T-helper 17 cell (primary cell): ENCODE data around the gene RPS23. TPM values are rescaled to one million over a fixed set of nuclear protein-coding genes. Genes with fewer than 3 reads are reported as not detected.

Source experiments
- ATAC-seq: fragments of 150-1000 bp; cut with Tn5 transposase; 2 replicates; pipeline ENCODE4 v1.10.0; 2021; ENCODE audit warnings: mild to moderate bottlenecking, moderate library complexity
- DNase-seq, 3 donors: peaks; one replicate each; pipeline versions ENCODE4 v3.0.0 to v3.0.0-alpha.2; 2020 to 2021
- H3K9me3 ChIP-seq: one replicate; pipeline ENCODE4 v1.7.0; 2013; ENCODE audit warnings: low read length, mild to moderate bottlenecking; ENCODE audit not compliant: control insufficient read depth, poor library complexity, severe bottlenecking
- H3K27ac Mint-ChIP-seq: one replicate; pipeline ENCODE4 v1.8.0; 2022; ENCODE audit warnings: mild to moderate bottlenecking, moderate library complexity, mixed read lengths
- H3K27me3 Mint-ChIP-seq: one replicate; pipeline ENCODE4 v1.8.0; 2022; ENCODE audit warnings: mixed read lengths
- H3K36me3 Mint-ChIP-seq: one replicate; pipeline ENCODE4 v1.8.0; 2022; ENCODE audit warnings: low read depth, mixed read lengths
- H3K4me1 Mint-ChIP-seq: one replicate; pipeline ENCODE4 v1.8.0; 2022; ENCODE audit warnings: mild to moderate bottlenecking, mixed read lengths
- H3K4me3 Mint-ChIP-seq: one replicate; pipeline ENCODE4 v1.8.0; 2022; ENCODE audit warnings: mild to moderate bottlenecking, moderate library complexity, mixed read lengths
- total RNA-seq, 4 donors: library from RNA in 2 of 4; stranded (reverse) in 2 of 4; gene quantifications; one replicate each; pipeline ENCODE4 v1.2.3 and lab custom pipeline; 2022 to 2026

RPS23 gene
- total RNA-seq, 2 donors from 2014 or later: 3,176 to 3,181 TPM

DNA sequence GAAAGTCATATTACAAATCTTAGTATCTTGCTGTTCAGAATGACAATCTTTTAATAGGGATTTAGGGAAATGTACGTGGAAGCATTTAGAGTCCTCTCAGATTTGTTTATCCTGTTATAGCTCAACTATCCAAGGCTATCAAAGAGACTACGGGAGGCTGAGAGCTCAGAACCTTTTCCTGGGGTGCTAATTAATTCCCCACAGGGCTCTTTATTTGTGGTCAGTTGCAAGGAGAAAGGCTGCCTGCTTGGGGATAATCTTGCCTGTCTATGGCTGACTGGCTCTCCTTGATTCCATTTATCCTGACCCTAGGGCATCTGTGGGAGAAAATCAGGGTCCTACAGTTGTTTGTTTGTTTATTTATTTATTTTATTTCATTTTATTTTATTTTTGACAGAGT, 28.0 kb upstream of the RPS23 start:
- H3K4me1 Mint-ChIP-seq: no peaks in the 10 kb centered on the region
- DNase-seq: no peak
- no peaks in the 10 kb centered on the region for H3K36me3 Mint-ChIP-seq
- no peak overlapping the region for H3K4me3 Mint-ChIP-seq
- no peaks in the 10 kb centered on the region for H3K27me3 Mint-ChIP-seq
- no peak overlapping the region for H3K27ac Mint-ChIP-seq
- no peaks in the 10 kb centered on the region for H3K9me3 ChIP-seq
- ATAC-seq: no peak

DNA sequence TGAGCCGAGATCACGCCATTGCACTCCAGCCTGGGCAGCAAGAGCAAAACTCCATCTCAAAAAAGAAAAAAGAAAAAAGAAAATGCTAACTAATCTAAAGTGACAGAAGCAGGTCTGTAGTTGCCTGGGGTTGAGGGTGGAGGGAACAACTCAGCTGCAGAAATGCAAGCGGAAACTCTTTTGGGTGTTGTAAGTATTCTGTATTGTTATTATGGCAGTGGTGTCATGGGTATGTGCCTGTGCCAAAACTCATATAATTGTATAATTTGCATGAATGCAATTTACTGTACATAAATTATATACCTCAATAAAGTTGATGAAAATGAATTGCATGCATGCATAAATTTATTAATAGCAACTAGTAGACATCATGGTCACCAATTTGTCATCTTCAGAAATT, 23.0 kb upstream of the RPS23 start:
- H3K4me1 Mint-ChIP-seq: no peaks in the 10 kb centered on the region
- ATAC-seq (no peak), DNase-seq (no peak)
- no peaks in the 10 kb centered on the region for H3K27me3 Mint-ChIP-seq
- no peak overlapping the region for H3K4me3 Mint-ChIP-seq
- H3K9me3 ChIP-seq: no peaks in the 10 kb centered on the region
- H3K36me3 Mint-ChIP-seq: peaks cover 2% of the 10 kb centered on the region
- H3K27ac Mint-ChIP-seq: no peak overlapping the region

DNA sequence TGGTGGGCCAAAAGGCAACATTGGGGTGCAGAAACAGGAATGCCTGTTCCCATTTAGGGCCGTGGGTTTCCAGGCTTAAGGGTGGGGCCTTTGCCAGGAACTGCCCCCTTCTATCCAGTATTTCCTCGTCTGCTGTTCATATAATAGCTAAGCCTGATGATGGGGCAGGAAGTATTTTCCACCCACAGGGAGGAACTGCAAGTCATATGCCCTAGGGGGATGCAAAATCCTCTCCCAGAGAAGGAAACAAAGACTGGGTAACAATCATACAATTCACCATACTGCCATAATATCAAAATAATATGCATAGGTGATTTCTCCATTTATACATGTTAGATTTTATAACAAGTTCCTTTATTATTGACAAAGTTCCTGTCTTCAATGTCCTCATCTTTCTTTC, 20.5 kb upstream of the RPS23 start:
- Mint-ChIP-seq H3K27ac (peak overlapping the region; percentile 19), H3K4me1 (no peaks in the 10 kb centered on the region), H3K4me3 (no peak overlapping the region), H3K36me3 (peaks cover 2% of the 10 kb centered on the region), H3K27me3 (no peaks in the 10 kb centered on the region)
- no peak for DNase-seq
- no peak for ATAC-seq
- H3K9me3 ChIP-seq: no peaks in the 10 kb centered on the region

DNA sequence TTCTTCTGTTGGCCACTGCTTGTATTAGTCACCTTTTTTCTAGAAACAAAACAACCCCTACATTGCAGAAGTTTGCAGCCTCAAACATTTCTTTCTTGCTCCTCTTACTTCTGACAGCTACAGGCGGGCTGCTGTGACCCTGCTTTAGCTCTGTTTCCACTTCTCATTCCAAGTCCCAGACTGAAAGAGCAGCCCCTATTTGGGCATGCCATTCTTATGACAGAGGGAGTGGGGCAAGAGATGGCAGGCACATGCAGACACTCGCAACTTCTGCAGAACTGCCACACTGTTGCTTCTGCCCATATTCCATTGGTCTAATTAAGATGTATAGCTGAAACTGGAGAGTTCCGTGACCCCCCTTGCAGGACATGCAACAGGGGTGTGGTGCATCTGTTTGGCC, 19.6 kb upstream of the RPS23 start:
- H3K27ac Mint-ChIP-seq: no peak overlapping the region
- peaks cover 2% of the 10 kb centered on the region for H3K36me3 Mint-ChIP-seq
- H3K4me3 Mint-ChIP-seq: no peak overlapping the region
- no peaks in the 10 kb centered on the region for H3K9me3 ChIP-seq
- no peaks in the 10 kb centered on the region for H3K27me3 Mint-ChIP-seq
- H3K4me1 Mint-ChIP-seq: no peaks in the 10 kb centered on the region
- DNase-seq: no peak
- no peak for ATAC-seq

DNA sequence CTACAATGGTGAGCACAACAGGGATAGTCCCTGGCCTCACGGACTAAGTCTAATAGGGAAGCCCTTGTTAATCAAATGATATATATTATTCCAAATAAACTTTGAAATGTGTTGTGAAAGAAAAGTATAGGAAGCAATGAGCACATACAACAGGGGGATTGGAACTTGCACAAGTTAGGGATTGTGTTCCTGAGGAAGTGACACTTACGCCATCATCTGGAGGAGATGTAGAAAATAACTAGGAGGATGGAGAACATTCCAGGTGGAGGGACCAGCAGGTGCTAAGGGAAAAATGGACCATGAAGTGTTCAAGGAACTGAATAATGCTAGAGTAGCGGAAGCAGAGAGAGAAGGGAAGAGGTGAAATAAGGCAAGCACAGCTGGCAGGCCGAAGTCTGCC, 18.8 kb upstream of the RPS23 start:
- ATAC-seq (no peak), DNase-seq (no peak)
- no peak overlapping the region for H3K4me3 Mint-ChIP-seq
- no peaks in the 10 kb centered on the region for H3K27me3 Mint-ChIP-seq
- peaks cover 2% of the 10 kb centered on the region for H3K36me3 Mint-ChIP-seq
- no peaks in the 10 kb centered on the region for H3K9me3 ChIP-seq
- H3K4me1 Mint-ChIP-seq: no peaks in the 10 kb centered on the region
- no peak overlapping the region for H3K27ac Mint-ChIP-seq

DNA sequence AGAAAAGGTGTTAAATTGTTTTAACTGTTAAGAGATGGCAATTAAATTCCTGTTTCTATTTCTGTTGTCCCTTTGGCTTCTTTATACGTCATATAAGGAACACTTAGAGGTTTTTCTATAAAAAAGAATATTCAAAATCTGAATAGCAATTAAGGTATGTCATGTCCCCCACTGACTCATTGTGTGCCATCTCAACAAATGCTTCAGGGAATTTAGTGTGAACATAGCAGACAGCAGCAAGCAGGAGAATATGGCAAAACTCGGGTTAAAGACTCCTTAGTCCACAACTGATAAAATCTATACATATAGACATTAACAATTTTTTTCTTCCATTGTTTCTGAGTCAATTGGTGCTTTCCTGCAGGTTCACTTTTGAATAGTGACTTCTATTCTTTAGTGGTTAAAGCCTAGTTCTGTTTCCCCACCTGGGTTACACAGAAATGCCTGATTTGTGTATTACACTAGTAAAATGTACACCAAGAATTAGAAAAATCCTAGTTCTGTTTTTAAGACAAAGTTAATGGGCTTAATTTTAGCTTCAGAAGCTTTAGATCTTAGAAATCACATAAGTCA, 17.9 kb upstream of the RPS23 start:
- no peaks in the 10 kb centered on the region for H3K4me1 Mint-ChIP-seq
- no peak for ATAC-seq

DNA sequence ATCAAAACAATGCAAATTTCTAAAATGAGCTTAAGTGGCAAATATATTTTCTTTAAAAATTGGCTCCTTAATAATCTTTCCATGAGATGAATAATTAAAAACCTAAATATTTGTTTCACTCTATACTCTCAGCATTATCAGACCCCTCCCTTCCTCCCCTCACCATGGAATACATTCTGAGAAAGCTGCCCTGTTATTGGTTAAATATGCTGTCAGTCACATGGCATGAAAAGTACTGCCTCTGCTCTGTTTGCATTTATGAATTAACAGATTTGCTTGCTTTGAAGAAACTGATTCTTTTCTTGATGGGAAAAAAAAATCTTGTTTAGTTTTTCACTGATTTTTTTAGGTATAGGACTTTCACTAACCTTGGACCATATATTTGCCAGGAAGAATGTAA, 17.0 kb upstream of the RPS23 start:
- H3K36me3 Mint-ChIP-seq: peaks cover 6% of the 10 kb centered on the region
- H3K4me3 Mint-ChIP-seq: no peak overlapping the region
- no peak overlapping the region for H3K27ac Mint-ChIP-seq
- DNase-seq (no peak), ATAC-seq (no peak)
- H3K27me3 Mint-ChIP-seq: no peaks in the 10 kb centered on the region
- H3K4me1 Mint-ChIP-seq: peaks cover 3% of the 10 kb centered on the region
- H3K9me3 ChIP-seq: no peaks in the 10 kb centered on the region

More for the DNA sequence above, 17.9 kb upstream of the RPS23 start:
- Mint-ChIP-seq H3K4me3 (no peak overlapping the region), H3K36me3 (peaks cover 2% of the 10 kb centered on the region), H3K27me3 (no peaks in the 10 kb centered on the region), H3K27ac (no peak overlapping the region)
- H3K9me3 ChIP-seq: no peaks in the 10 kb centered on the region
- DNase-seq: no peak

DNA sequence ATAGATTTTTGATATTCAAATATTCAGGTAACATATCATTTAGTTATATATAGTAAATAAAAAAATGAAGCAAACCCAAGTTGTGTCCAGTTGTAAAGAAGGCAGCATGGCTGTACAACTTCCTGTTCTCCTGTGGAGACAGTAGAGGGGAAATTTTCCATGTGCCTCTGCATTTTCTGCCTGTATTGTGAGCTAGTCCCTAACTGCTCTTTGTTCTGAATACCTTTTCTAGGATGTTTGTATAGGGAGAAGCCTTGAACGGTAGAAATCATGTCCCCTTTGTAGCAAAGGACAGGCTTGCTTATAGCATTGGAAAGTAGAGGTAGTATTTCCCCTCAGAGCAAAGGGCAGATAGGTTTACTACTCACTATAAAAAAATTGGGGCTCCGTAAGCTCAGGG, 13.3 kb upstream of the RPS23 start:
- no peak overlapping the region for H3K27ac Mint-ChIP-seq
- no peaks in the 10 kb centered on the region for H3K27me3 Mint-ChIP-seq
- no peak overlapping the region for H3K4me3 Mint-ChIP-seq
- H3K4me1 Mint-ChIP-seq: peaks cover 3% of the 10 kb centered on the region
- H3K36me3 Mint-ChIP-seq: peaks cover 4% of the 10 kb centered on the region
- ATAC-seq (no peak), DNase-seq (no peak)
- H3K9me3 ChIP-seq: no peaks in the 10 kb centered on the region

DNA sequence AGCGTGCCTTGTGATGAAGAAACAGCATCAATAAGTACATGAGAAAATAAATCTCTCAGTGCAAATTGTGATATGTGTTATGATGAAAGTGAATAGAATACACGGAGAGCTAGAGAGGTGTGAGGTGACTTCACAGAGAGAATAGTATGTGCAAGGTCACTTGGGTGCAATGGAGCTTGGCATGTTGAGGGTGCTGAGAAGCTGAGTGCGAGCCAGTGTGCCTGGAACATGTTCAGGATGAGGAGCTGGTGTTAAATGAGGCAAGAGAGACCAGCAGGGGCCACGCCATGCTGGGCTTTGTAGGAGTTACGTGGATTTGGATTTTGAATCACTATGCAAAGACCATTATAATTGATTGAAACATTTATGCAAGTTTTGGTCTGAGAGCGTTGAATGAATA, 12.8 kb upstream of the RPS23 start:
- DNase-seq (no peak), ATAC-seq (no peak)
- H3K4me1 Mint-ChIP-seq: peaks cover 3% of the 10 kb centered on the region
- H3K9me3 ChIP-seq: no peaks in the 10 kb centered on the region
- peaks cover 4% of the 10 kb centered on the region for H3K36me3 Mint-ChIP-seq
- no peak overlapping the region for H3K4me3 Mint-ChIP-seq
- H3K27ac Mint-ChIP-seq: no peak overlapping the region
- H3K27me3 Mint-ChIP-seq: no peaks in the 10 kb centered on the region

DNA sequence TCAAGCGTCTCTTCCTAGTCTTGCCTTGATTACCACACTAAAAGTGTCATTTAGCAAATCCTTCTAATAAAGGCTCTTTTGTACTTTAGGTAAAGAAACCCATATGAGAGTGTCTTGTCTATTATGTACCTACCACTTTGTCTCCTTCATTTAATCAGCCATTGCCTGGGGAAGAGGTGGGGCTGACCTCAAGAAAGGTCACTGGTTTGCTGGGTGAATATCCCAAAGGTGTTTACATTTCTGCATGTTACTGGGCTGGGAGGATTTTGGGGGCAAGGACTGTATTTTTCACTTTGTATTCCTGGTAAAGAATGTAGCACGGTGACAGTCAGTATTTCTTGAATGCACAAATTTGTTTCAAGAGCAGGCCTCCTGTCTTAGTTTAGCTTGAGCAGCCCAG, 11.9 kb upstream of the RPS23 start:
- H3K4me1 Mint-ChIP-seq: peaks cover 5% of the 10 kb centered on the region
- DNase-seq: no peak
- H3K9me3 ChIP-seq: no peaks in the 10 kb centered on the region
- ATAC-seq: no peak
- H3K27me3 Mint-ChIP-seq: no peaks in the 10 kb centered on the region
- H3K4me3 Mint-ChIP-seq: no peak overlapping the region
- H3K36me3 Mint-ChIP-seq: peaks cover 4% of the 10 kb centered on the region
- no peak overlapping the region for H3K27ac Mint-ChIP-seq

DNA sequence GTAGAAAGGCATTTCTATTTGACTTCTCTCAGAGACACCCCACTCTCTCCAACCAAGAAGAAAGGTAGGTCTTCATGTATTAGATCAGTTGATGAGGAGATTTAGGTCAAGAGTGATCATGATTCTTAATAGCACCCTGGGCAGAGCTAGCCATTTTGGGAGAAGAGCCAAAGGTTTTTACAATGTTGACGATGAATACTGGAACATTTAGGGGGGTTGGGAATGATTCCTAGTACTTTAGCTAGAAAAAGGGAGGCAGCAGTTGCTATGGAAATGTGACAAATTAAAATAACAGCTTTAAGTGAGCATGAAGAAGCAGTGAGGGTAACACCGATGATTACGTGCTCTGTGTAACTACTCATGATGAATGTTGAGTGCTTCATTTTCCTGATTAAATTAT, 9.5 kb upstream of the RPS23 start:
- H3K36me3 Mint-ChIP-seq: peaks cover 6% of the 10 kb centered on the region
- H3K4me1 Mint-ChIP-seq: peaks cover 8% of the 10 kb centered on the region
- H3K4me3 Mint-ChIP-seq: no peak overlapping the region
- no peak for DNase-seq
- no peak overlapping the region for H3K27ac Mint-ChIP-seq
- no peaks in the 10 kb centered on the region for H3K27me3 Mint-ChIP-seq
- H3K9me3 ChIP-seq: no peaks in the 10 kb centered on the region
- no peak for ATAC-seq

DNA sequence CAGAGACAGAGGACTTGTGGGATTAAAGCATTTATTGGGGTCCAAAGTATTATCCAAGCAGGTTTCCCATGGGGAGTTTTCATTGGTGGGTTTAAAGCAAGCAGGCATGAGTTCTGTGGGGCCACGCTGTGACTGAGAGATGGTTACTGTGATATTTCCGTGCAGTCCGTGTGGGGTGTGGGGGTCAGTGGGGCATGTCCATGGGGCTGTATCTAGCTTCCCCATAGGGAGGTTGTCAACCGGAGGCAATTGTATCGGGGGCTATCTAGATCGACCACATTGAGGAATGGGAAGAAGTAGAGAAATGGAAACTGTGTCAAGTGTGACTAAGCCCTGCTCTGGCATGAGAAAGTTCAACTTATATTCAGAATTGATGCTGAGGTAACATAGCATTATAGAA, 7.1 kb upstream of the RPS23 start:
- no peak for ATAC-seq
- H3K36me3 Mint-ChIP-seq: peaks cover 6% of the 10 kb centered on the region
- H3K4me3 Mint-ChIP-seq: no peak overlapping the region
- H3K9me3 ChIP-seq: no peaks in the 10 kb centered on the region
- no peak overlapping the region for H3K27ac Mint-ChIP-seq
- peaks cover 9% of the 10 kb centered on the region for H3K4me1 Mint-ChIP-seq
- no peak for DNase-seq
- H3K27me3 Mint-ChIP-seq: no peaks in the 10 kb centered on the region

DNA sequence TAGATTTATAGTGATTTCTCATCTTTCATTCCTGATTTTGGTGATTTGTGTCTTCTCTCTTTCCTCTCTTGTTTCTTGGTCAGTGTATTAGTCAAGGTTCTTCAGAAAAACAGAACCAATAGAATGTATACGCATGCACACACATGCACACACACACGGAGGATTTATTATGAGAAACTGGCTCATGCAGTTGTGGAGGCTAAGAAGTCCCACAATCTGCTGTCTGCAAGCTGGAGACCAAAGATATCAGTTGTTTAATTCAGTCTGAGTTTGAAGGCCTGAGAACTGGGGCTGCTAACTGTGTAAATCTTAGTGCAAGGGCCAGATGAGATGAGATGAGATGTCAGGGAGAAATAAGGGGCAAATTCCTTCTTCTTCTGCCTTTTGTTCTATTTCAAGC, 5.7 kb upstream of the RPS23 start:
- Mint-ChIP-seq H3K36me3 (peaks cover 7% of the 10 kb centered on the region), H3K4me1 (peaks cover 11% of the 10 kb centered on the region), H3K27me3 (no peaks in the 10 kb centered on the region), H3K27ac (no peak overlapping the region), H3K4me3 (no peak overlapping the region)
- no peak for DNase-seq
- H3K9me3 ChIP-seq: no peaks in the 10 kb centered on the region
- ATAC-seq: no peak

DNA sequence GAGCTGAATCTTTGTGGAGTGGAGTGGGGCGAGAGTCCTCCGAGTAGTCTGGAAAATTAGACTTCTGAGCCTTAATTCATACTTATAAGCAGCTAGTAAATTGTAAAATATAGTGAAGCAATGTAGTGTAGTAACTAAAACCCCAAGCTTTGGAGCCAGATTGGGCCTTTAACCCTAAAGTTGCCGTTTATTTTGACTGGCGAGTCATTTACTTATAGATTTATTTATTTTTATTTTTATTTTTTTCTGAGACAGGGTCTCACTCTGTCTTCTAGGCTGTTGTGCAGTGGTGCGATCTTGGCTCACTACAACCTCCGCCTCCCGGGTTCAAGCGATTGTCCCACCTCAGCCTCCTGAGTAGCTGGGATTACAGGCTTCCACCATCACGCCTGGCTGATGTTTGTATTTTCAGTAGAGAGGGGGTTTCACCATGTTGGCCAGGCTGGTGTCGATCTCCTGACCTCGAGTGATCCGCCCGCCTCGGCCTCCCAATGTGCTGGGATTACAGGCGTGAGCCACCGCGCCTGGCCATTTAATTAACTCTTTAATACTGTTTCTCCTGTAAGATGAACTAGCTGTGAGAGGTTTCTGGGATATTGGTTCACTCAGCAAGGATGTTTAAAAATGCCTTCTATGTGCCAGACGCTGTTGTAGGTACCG, 687 bp upstream of the RPS23 start:
- Mint-ChIP-seq H3K27me3 (no peaks in the 10 kb centered on the region), H3K4me1 (peaks cover 28% of the 10 kb centered on the region), H3K4me3 (peak overlapping the region; percentile 98), H3K36me3 (peaks cover 15% of the 10 kb centered on the region), H3K27ac (peak overlapping the region; percentile 98)
- DNase-seq (no peak), ATAC-seq (no peak)
- no peaks in the 10 kb centered on the region for H3K9me3 ChIP-seq
